ENCODE results near the gene KCNQ4. TPM values are rescaled to one million over a fixed set of nuclear protein-coding genes. Genes with fewer than 3 reads are reported as not detected.

The KCNQ4 gene
- total and polyA plus RNA-seq, 10 of the 15 experiments (the other 5 are each of a cell fraction or from before 2014, with no cell fraction given) = 0.04 to 0.18 (median 0.08) TPM; not detected in 2

GRCh38 chr1:40878906-40879305 lies 95.3 kb downstream of the KCNQ4 start:
- no peak overlapping the region for H3K4me2 ChIP-seq (ENCODE audit: control insufficient read depth, insufficient read depth)
- SMC1A ChIA-PET (ENCODE audit: uncharacterized antibody, unreplicated experiment) = interaction anchor here (0.6 to 1.0 kb wide), 2 partner anchors 21 to 74 kb away, joined by 3 read pairs; no protein-coding TSS in a partner anchor
- H3K9me3 ChIP-seq (replicated peaks; ENCODE audit: control insufficient read depth, insufficient read depth, low read length) = peaks cover 7% of the 10 kb centered on the region; the same call in 2 of the 3 replicates
- FAIRE-seq (no peak), DNase-seq (ENCODE audit: low read depth, low spot score) (no peak), ATAC-seq (no peak)
- in situ Hi-C loops (cut with MboI) = no loop called here
- peaks cover 3% of the 10 kb centered on the region; the same call in 1 of the 2 replicates for H3K4me1 ChIP-seq (ENCODE audit: control insufficient read depth, insufficient read depth, low read length)
- no peak overlapping the region for H3K27ac ChIP-seq (ENCODE audit: control insufficient read depth, insufficient read depth)
- H4K20me1 ChIP-seq (ENCODE audit: control insufficient read depth, insufficient read depth) = no peaks in the 10 kb centered on the region
- no peaks in the 10 kb centered on the region for H3K79me2 ChIP-seq (ENCODE audit: control insufficient read depth, insufficient read depth, low read length)
- 88% methylated on average over 2 of the region's 2 CpGs for WGBS (ENCODE audit: insufficient coverage, insufficient replicate concordance, low lambda C conversion rate, missing lambda C conversion rate)
- TF ChIP-seq NR2C1 (IDR thresholded peaks at IDR 0.05) (no peak), BRCA1 (IDR thresholded peaks at IDR 0.05; ENCODE audit: low read depth, low read length) (no peak), ZNF207 (IDR thresholded peaks at IDR 0.05; ENCODE audit: borderline replicate concordance) (no peak)
- TF ChIP-seq, protein P1, sequence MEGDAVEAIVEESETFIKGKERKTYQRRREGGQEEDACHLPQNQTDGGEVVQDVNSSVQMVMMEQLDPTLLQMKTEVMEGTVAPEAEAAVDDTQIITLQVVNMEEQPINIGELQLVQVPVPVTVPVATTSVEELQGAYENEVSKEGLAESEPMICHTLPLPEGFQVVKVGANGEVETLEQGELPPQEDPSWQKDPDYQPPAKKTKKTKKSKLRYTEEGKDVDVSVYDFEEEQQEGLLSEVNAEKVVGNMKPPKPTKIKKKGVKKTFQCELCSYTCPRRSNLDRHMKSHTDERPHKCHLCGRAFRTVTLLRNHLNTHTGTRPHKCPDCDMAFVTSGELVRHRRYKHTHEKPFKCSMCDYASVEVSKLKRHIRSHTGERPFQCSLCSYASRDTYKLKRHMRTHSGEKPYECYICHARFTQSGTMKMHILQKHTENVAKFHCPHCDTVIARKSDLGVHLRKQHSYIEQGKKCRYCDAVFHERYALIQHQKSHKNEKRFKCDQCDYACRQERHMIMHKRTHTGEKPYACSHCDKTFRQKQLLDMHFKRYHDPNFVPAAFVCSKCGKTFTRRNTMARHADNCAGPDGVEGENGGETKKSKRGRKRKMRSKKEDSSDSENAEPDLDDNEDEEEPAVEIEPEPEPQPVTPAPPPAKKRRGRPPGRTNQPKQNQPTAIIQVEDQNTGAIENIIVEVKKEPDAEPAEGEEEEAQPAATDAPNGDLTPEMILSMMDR (IDR thresholded peaks at IDR 0.05 in 2 of 3, conservative IDR thresholded peaks at IDR 0.05 in 1 of 3; ENCODE audit: control insufficient read depth in 2 of 3, extremely low read depth in 1 of 3, insufficient read depth in 1 of 3, low read depth in 3 of 3, low read length in 3 of 3) = no peak
- RAD21 ChIA-PET (ENCODE audit: unreplicated experiment) = no interaction called here
- no peak overlapping the region for H3K4me3 ChIP-seq
- no peaks in the 10 kb centered on the region for H3K27me3 ChIP-seq (replicated peaks in 1 of 2; ENCODE audit: control insufficient read depth in 2 of 2, insufficient read depth in 2 of 2, low read length in 1 of 2)
- intact Hi-C loops (cut with micrococcal nuclease; ENCODE audit: unreplicated experiment) = no loop called here
- BruUV-seq (replicated peaks) = no TSS peak
- CTCF ChIA-PET = no interaction called here
- H3K36me3 ChIP-seq (ENCODE audit: control insufficient read depth in 2 of 2, insufficient read depth in 2 of 2, low read length in 1 of 2) = no peaks in the 10 kb centered on the region
- POLR2A ChIA-PET = no interaction called here
- no peak overlapping the region for H3K9ac ChIP-seq (ENCODE audit: control insufficient read depth, insufficient read depth, low read length)
- H2AFZ ChIP-seq (ENCODE audit: control insufficient read depth, low read depth, low read length) = no peak overlapping the region

Measured in GM12878 (cell line).